HG03097 (cell line): ENCODE results near the gene RNF19B.

Experiments
- ATAC-seq: cut with Tn5 transposase; IDR thresholded peaks from one replicate; pipeline ENCODE4 v1.9.1; 2021; ENCODE audit not compliant: unreplicated experiment, low FRiP score

Gene RNF19B

DNA sequence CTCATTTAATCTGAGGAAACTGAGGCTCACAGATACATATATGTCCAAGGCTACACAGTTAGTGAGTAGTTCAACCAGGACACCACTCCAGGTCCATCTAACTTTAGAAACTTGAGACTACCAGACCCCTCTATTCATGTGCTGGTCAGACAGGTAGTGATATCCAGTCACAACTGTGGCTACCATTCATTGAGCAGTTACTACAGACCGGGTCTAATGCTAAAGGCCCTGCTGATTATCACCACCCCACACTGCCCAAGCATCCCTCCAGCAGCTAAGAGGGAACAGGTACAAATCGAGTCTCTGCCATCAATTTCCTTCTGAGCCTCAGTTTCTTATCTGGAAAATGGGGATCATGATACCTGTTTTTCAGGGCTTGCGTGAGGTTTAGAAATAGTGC is 73.0 kb downstream of the RNF19B start:
- no peak for ATAC-seq

DNA sequence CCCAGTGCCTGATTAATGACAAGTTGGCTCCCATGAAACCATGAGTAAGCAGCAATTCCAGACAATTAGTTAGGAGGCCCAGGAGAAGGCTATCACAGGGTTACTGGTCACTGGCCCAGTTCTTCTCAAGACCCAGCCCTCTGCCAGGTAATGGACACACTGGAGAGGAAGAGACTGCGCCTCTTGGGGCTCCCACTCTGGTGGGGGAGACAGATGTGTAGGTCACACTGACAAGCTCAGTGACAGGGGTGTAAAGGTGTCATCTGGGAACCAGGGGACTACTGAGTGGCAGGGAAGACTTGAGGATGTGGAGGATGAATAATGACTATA is 73.4 kb downstream of the RNF19B start:
- no peak for ATAC-seq

DNA sequence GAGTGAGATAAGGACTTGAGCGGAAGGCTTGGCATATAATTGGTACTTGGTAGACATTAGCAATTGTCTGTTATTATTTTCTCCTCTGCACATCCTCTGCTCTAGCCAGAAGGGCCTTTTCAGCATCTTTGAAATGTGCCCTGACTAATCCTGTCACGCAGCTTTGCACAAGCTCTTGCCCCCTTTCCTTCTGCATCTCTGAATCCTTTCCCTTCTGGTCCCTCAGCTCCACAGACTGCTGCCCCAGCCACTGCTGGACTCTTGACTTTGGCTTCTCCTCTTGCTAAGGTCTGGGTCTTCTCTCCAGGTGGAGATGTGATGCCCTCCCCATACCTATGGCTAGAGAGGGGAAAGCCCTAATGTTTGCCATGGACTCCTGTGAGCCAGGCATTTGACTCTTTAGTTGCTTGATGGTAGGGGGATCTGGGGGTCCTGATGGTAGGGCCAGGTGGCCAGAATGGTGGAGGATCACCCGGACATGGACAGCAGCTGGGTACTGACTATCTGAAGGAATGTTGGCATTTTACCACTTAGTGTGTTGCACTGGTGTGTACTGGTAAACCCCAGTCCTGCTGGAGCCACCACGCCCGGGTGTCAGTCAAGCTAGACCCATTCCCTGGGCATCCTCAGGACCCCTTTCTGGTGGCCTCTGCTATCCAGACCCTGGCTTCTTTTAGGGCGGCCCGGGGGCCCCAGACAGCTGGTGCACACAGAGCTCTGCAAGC is 73.9 kb downstream of the RNF19B start:
- ATAC-seq, result no peak

DNA sequence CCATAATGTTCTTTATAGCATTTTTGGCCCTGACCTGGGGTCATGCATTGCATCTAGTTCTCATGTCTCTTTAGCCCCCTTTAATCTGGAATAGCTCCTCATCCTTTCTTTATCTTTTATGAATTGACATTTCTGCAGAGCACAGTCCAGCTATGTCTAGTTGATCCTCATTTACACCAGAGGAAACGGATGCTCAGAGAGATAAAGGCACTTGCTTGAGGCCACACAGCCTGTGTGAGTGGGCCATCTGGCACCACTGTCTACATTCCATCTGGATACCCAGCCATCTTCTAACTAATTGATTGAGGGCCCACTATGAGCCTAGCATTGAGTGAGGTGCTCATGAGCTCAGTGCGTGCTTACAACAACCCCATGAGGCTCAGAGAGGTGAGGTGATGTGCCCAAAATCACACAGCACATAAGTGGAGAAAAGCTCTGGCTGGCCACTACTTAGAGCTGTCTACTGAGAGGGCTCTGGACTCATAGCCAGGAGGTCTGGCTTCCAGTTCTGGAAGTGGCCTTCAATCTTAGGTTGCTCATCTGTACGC is 74.8 kb downstream of the RNF19B start:
- ATAC-seq, result no peak

DNA sequence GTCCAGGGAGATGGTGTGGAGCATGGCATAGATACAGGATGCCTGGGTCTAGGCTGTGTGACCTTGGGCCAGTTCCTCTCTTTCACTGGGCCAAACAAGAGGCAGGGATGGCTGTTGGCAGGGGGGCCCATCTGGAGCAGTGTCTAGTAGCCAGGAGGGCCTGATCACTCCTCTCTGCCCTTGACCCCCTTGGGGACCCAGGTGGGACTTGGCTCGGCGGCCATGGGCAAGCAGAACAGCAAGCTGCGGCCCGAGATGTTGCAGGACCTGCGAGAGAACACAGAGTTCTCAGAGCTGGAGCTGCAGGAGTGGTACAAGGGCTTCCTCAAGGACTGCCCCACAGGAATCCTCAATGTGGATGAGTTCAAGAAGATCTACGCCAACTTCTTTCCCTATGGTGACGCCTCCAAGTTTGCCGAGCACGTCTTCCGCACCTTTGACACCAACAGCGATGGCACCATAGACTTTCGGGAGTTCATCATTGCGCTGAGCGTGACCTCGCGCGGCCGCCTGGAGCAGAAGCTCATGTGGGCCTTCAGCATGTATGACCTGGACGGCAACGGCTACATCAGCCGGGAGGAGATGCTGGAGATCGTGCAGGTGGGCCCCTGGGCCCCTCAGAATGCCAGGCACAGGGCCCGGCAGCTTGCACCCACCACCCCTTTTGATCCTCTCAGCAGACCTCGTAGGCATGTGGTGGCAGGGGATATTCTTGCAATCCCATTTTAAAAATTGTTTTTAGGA is 75.8 kb downstream of the RNF19B start:
- ATAC-seq, result no peak

DNA sequence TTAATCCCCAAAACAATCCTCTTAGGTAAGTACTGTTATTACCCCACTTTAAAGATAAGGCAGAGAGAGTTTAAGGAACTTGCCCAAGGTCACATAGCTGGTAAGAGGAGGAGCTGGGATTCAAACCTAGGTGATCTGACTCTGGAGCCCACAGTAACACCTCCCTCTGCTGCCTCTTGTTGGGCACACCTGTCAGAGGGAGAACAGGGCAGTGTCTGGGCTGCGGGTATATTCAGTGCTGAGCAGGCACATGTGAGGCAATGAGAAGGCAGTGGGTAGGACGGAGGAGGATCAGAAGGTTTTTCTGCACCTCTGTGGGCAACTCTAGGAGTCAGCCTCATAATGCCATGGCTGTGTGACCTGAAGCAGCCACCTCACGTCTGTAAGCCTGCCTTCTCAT is 76.5 kb downstream of the RNF19B start:
- ATAC-seq, result no peak

DNA sequence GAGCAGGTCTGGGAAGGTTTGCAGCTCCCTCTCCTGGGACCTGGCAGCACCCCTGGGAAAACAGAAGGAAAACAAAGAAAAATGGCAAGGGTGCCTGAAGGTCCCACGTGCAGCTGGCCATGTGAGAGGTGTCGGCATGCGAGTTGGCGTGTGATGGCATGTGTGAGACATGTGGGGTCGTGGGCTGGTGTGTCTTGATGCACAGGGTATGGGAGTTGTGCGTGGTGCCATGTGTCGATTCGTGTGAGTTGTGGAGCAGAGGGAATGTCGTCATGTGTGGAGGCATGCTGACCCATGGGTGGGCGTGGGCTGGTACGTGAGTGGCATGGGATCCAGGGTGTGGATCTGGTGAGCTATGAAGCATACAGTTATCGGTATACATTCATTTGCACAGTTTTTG is 77.0 kb downstream of the RNF19B start:
- ATAC-seq, result no peak

DNA sequence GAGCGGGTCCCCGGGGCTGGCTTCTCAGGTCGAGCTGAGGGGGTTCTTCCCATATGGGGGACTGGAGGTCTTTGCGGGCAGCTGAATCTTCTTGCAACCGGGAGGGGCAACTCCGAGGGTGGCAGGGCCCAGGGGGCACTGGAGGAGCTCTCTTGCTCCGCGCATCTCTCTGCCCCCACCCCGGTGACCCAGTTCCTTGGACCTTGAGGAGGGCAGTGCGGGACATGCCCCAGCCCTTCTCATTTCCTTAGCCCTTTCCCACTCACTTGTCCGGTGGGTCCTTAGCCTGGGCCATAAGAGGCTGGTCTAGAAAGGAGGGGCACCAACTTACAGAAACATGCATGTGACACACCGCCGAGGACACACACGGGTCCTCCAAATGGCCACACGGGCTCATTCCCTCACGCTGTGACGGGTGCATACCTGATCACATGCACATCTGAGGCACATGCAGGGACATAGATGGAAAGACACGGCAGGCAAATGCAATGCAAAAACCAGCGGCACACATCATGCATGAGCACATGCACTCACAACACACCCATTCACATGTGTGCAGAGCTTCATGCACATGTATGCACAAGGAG is 77.7 kb downstream of the RNF19B start:
- no peak for ATAC-seq
